HT-29 (cell line): ENCODE results near the gene ADCY9. TPM values are rescaled to one million over a fixed set of nuclear protein-coding genes. Genes with fewer than 3 reads are reported as not detected.
"Not testable (repeated sequence)": the region's sequence is repeated elsewhere in the genome, so short reads cannot be mapped to it uniquely, and the experiment has no call there.

Experiments used
- DNase-seq: peaks from one replicate; pipeline ENCODE4 v3.0.0-alpha.2; 2015; ENCODE audit warnings: low spot score
- total RNA-seq: library from RNA; depleted of rRNA; stranded (reverse); fragments of >200 nt; shearing (Covaris generic); gene quantifications from 2 replicates; pipeline ENCODE4 v1.2.3, GENCODE V29; 2014

ADCY9 gene
- total RNA-seq, 1 experiment from 2014 or later: 1.8 TPM

- DNase-seq: no peak
Observed at GRCh38 chr16:3979518-3979917, 136.7 kb downstream of the ADCY9 start.

- DNase-seq: no peak
Observed at GRCh38 chr16:3979070-3979469, 137.2 kb downstream of the ADCY9 start.

- DNase-seq: no peak
Observed at GRCh38 chr16:3977376-3977775, 138.9 kb downstream of the ADCY9 start.

DNA sequence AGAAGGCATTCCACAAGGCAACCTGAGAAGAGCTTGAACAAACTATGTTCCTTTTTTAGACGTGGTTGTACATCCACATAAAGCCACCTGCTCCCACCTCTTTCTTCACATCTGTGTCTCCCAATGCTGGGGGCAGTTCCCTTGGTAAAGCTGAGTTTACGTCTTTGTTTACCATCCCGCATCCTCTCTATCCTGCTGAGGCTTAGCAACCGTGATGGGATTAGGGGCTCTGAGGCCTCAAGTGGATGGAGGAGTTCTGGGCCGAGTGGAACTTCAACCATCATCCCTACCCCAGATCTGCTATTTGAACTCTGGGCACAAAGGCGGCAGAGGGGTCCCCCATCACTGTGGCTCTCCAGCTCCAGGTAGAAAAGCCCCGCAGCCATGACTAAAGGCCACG lies 141.5 kb downstream of the ADCY9 start:
- DNase-seq: no peak

DNA sequence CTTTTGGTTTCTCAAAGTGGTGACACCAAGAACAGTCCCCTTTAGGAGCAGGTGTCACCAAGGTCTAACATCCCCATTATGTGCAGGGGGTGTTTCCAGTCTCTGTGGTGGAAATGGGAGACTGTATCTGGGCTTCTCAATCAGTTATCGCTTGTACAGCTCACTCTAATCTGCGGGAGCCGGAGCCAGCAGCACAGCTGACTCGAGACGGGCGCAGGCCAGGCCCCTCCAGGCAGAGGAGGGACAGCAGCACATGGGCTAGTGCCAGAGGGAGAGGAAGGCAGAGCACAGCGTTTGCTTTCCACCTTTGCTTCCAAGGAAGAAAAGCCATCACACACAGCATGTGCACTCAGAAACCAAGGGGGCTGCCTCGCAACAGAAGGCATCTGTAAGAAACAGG lies 144.5 kb downstream of the ADCY9 start:
- DNase-seq: no peak

DNA sequence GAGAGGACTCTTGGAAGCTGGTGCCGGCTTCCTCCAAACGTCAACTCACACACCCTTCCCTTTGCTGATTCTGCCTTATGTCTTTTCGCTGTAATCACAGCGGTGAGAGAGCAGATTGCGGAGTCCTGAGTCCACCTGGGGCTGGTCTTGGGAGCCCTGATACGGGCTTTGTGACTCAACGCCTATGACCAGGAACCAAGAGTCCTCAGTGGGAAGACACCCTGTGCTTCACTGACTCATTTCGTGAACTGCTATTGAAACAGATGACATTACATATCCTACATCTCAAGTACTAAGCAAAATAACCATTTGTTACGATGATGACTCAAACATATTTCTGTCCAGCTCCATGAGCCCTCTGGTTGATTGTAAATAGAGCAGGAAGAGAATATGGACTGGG lies 145.0 kb downstream of the ADCY9 start:
- no peak for DNase-seq

DNA sequence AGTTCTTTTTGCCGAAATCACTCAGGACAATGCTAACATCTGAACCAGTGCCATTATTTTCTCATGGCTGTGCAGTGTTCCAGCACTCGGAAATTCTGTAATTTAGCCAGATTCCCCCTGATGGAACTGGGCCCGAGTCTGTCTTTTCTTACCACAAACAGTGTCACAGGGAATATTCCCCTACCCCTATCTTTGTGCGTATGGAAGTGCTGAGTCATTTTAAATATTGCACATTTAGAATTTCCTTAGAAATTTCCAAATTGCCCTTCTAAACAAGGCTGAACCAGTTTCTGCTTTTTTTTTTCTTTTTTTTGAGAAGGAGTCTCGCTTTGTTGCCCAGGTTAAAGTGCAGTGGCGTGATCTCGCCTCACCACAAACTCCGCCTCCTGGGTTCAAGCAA lies 147.7 kb downstream of the ADCY9 start:
- no peak for DNase-seq

GRCh38 chr16:3966681-3967080 lies 149.6 kb downstream of the ADCY9 start:
- no peak for DNase-seq

- DNase-seq: no peak
Observed at GRCh38 chr16:3965781-3966582, 150.3 kb downstream of the ADCY9 start.

DNA sequence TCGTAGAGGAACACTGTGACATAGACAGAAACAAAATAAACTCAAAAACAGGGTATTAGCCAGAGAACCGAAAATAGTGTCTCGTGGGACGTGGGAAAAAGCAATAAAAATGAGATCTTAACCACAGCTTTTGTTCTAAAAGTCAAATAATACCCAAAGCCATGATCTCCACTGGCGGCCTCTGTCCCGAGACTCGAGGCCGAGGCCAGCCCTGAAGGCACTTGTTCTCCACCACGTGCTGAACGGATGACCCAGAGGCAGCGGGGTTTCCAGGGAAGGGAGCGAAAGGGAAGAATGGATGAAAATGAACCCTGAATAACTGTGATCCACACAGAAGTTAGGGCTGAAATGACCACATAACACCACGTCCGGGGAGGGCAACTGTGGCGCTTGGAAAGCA lies 150.9 kb downstream of the ADCY9 start:
- no peak for DNase-seq

DNA sequence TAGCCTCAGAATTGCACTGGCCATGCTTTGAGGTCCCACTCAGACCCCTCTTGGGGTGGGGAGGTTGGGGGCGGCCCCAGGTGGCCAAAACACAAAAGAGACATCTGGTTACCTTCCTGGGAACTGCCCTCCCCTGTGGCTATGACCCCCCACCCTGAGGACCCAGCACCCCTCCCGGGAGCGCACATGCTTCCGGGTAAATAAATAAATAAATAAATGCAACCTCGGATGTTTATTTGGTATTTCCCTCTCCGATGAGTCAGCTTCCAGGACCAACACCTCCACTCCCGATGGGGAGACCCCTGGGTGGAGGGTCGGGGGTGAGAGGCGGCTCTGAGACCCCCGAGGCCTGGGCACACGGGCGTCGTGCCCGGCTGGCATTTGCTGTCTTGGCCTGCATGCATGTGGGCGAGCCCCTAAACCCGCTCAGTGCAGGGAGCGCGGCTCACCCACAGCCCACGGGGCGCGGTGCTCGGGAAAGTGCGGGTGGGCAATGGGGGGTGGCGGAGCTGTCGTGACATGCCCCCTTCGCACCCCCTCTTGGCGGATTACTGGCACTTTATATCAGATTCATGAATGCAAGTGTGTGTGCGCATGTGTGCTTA lies 151.5 kb downstream of the ADCY9 start:
- no peak for DNase-seq

- DNase-seq: no peak
Observed at GRCh38 chr16:3963886-3964685, 152.2 kb downstream of the ADCY9 start.

GRCh38 chr16:3963203-3963602 lies 153.0 kb downstream of the ADCY9 start:
- DNase-seq: no peak

DNA sequence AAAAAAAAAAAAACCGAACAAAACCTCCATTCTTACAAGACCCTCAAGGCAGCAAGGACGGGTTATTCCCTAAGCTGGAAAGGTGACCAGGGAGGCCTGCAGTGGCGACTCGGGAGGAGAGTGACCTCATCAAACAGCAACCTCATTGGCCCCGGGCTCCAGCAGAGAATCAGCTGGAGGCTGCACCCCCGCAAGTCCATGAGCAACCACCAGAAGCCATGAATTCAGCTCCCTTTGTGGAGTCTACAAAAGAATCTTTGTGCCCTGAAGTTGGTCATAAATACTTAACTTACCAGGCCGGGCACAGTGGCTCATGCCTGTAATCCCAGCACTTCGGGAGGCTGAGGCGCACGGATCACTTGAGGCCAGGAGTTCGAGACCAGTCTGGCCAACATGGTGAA lies 154.8 kb downstream of the ADCY9 start:
- DNase-seq: no peak

- DNase-seq: not testable (repeated sequence)
Observed at GRCh38 chr16:3959926-3960590, 156.2 kb downstream of the ADCY9 start.

GRCh38 chr16:3959148-3959547 lies 157.1 kb downstream of the ADCY9 start:
- DNase-seq: no peak

DNA sequence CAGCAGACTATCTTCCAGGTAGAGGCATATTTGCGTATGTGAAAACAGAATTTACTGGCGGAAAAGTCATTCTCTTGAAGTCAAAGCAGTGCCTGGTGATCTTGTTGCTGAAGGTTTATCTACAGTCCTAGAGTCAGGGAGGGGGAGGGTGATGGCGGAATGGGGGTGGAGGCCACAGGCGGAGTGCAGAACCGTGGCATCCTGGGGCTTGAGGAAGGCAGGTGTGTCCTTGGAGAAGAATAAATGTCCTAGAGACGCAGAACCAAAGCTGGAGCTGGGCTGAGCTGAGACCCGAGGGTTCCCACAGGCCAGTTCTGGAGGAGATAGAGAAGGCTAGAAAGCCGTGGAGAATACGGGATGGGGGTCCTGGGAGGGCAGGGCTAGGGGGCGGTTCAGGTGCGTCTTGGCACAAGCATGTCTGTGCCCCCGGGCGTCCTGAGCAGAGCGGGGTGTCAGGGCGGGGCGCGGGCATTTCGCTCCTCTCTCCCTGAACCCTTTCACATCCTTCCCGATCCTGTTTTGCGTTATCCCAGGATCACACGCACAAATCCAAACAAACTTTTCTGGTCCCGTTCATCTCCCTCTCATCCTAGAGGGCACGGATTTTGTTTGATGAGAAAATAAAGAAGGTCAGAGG lies 158.8 kb downstream of the ADCY9 start:
- DNase-seq: no peak

DNA sequence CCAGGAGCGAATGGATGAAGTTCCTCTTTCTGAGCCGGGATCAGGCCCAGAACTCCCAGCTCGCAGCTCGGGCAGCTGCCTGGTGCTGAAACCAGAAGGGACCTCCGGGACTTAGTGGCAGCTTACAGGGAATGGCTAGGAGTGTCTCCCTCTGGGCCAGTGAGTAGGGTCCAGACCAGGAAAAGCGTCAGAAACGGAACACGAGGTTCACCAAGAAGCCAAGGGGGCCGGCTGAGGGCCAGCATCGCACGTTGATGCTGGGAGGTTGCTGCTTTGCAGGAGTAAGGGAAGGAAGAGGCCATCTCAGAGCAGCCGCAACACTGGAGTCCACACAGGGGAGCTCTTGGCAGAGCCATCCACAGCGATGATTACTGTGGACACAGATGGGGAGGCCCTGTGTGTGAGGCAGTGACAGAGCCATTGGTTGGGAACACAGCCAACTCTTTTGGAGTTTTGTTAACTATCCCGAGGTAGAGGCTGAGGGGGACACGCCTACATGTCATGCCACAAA lies 161.8 kb downstream of the ADCY9 start:
- no peak for DNase-seq

DNA sequence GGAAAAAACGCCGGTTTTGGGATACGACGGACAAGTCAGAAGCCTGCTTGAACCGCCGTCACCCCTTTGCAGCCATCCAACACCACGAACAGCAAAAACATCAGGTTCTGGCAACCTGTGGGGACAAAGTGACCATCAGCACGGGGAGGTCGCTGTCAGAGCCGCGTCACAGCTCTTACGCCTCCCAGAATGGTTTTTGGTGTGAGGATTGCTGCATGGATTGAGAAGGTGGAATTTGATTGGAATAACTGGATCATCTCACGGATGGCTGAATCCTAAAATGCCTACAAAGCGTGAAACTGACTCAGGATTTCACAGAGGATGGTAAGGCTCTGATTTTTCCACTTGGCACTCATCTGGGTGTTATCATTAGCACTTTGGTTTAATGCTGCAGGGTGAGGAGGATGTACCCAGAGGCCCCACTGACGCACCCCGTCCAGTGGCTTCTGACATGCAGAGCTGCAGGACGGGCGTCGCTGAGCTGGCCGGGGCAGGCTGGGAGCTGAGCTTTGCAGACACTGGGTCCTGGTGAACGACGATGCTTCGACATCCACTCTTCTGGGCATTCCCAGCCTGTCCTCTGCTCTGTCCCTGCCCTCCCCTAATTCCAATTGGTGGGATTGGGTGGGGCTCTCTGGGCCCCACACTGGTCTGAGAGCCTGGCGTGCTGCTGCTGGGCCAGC lies 162.4 kb downstream of the ADCY9 start:
- DNase-seq: no peak

DNA sequence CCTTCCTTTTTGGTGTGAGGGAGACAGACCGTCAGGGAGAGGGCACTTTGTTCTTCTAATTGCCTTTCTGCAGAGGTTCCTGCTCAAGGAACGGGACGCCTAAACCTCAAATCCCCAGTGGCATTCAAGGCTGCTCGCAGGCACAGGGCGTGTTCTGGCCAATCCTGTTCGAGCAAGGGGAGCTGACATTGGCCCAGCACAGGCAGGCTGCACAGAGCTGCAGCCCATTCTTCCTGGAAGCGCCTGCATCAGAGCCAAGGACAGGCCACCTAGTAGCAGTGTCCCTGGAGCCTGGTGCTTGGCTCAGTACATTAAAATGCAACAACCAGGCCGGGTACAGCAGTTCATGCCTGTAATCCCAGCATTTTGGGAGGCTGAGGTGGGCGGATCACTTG lies 163.5 kb downstream of the ADCY9 start:
- no peak for DNase-seq
